Large intestine (tissue), 3 donors: ENCODE results near the gene ECM2. TPM values are rescaled to one million over a fixed set of nuclear protein-coding genes. Genes with fewer than 3 reads are reported as not detected.

Experiments used
- DNase-seq, 2 donors: peaks; one replicate each; pipeline versions ENCODE4 v3.0.0 to v3.0.0-alpha.2; 2013
- H3K27ac ChIP-seq: one replicate; pipeline ENCODE4 v1.5.1; 2013; ENCODE audit warnings: low read length
- H3K27me3 ChIP-seq: 2 replicates; pipeline ENCODE4 v1.6.1; 2013; ENCODE audit warnings: low read length; ENCODE audit not compliant: control insufficient read depth, insufficient read depth
- H3K36me3 ChIP-seq: 2 replicates; pipeline ENCODE4 v1.6.1; 2013; ENCODE audit warnings: low read length; ENCODE audit not compliant: control insufficient read depth, insufficient read depth
- H3K4me1 ChIP-seq: one replicate; pipeline ENCODE4 v1.6.1; 2013; ENCODE audit warnings: low read length; ENCODE audit not compliant: control insufficient read depth, insufficient read depth
- H3K4me3 ChIP-seq: one replicate; pipeline ENCODE4 v1.5.1; 2013; ENCODE audit warnings: low read length
- H3K9me3 ChIP-seq: one replicate; pipeline ENCODE4 v1.6.1; 2013; ENCODE audit warnings: mild to moderate bottlenecking, low read depth, low read length, moderate library complexity; ENCODE audit not compliant: control insufficient read depth
- WGBS: methylation state at CpG from one replicate; pipeline ENCODE4 v1.1.5; 2013; ENCODE audit warnings: low lambda C conversion rate; ENCODE audit not compliant: insufficient coverage; 5-methylcytosine and 5-hydroxymethylcytosine counted together
- polyA plus RNA-seq: library from polyadenylated mRNA; unstranded; fragments of 120-200 nt; gene quantifications from one replicate; pipeline ENCODE4 v1.2.1, GENCODE V29; 2013

Gene ECM2
- polyA plus RNA-seq, 1 donor, result 9.8 TPM

GRCh38 chr9:92558612-92559374, 23.0 kb upstream of the ECM2 start:
- WGBS, result no CpG with 5 or more reads among the region's 16 CpGs
- no peaks in the 10 kb centered on the region for H3K9me3 ChIP-seq
- H3K4me3 ChIP-seq, result no peak overlapping the region
- no peaks in the 10 kb centered on the region for H3K27me3 ChIP-seq
- no peaks in the 10 kb centered on the region for H3K36me3 ChIP-seq
- no peaks in the 10 kb centered on the region for H3K4me1 ChIP-seq
- no peak for DNase-seq
- no peak overlapping the region for H3K27ac ChIP-seq

- no peak for DNase-seq
These were observed 15.0 kb upstream of the ECM2 start for GRCh38 chr9:92550765-92551164.

GRCh38 chr9:92547356-92547755, 11.6 kb upstream of the ECM2 start:
- H3K4me3 ChIP-seq, result no peak overlapping the region
- no peak for DNase-seq
- H3K36me3 ChIP-seq, result no peaks in the 10 kb centered on the region
- 100% methylated on average over 3 of the region's 3 CpGs for WGBS
- no peak overlapping the region for H3K27ac ChIP-seq
- H3K4me1 ChIP-seq, result no peaks in the 10 kb centered on the region
- H3K27me3 ChIP-seq, result no peaks in the 10 kb centered on the region
- H3K9me3 ChIP-seq, result peaks cover 14% of the 10 kb centered on the region

More at GRCh38 chr9:92550765-92551164, 15.0 kb upstream of the ECM2 start:
- H3K27ac ChIP-seq, result no peak overlapping the region
- WGBS, result no CpG with 5 or more reads among the region's 2 CpGs
- H3K4me1 ChIP-seq, result no peaks in the 10 kb centered on the region
- no peaks in the 10 kb centered on the region for H3K27me3 ChIP-seq
- no peaks in the 10 kb centered on the region for H3K36me3 ChIP-seq
- no peak overlapping the region for H3K4me3 ChIP-seq
- no peaks in the 10 kb centered on the region for H3K9me3 ChIP-seq

- no peaks in the 10 kb centered on the region for H3K4me1 ChIP-seq
- H3K4me3 ChIP-seq, result no peak overlapping the region
- H3K27ac ChIP-seq, result no peak overlapping the region
- DNase-seq, result no peak
- H3K27me3 ChIP-seq, result no peaks in the 10 kb centered on the region
- H3K9me3 ChIP-seq, result peaks cover 14% of the 10 kb centered on the region
- no peaks in the 10 kb centered on the region for H3K36me3 ChIP-seq
- WGBS, result no CpG with 5 or more reads among the region's 33 CpGs
These were observed 9.3 kb upstream of the ECM2 start for GRCh38 chr9:92545002-92545510.

GRCh38 chr9:92543972-92544371, 8.2 kb upstream of the ECM2 start:
- Histone ChIP-seq H3K9me3 (peaks cover 14% of the 10 kb centered on the region), H3K27ac (no peak overlapping the region), H3K4me1 (no peaks in the 10 kb centered on the region), H3K36me3 (no peaks in the 10 kb centered on the region), H3K27me3 (no peaks in the 10 kb centered on the region), H3K4me3 (no peak overlapping the region)
- no CpG with 5 or more reads among the region's 7 CpGs for WGBS
- DNase-seq, result no peak

GRCh38 chr9:92538541-92538940, 2.8 kb upstream of the ECM2 start:
- DNase-seq, result no peak
- 80% methylated on average over 1 of the region's 2 CpGs for WGBS
- H3K9me3 ChIP-seq, result peaks cover 5% of the 10 kb centered on the region

GRCh38 chr9:92534674-92535073, 1.1 kb downstream of the ECM2 start:
- no CpG with 5 or more reads among the region's 1 CpG for WGBS
- DNase-seq, result peak in 1 of 2 donors; percentile 59
- H3K27ac ChIP-seq, result peak overlapping the region; percentile 64
- H3K4me1 ChIP-seq, result peaks cover 10% of the 10 kb centered on the region
- no peaks in the 10 kb centered on the region for H3K27me3 ChIP-seq
- peaks cover 6% of the 10 kb centered on the region for H3K9me3 ChIP-seq
- H3K4me3 ChIP-seq, result no peak overlapping the region
- H3K36me3 ChIP-seq, result no peaks in the 10 kb centered on the region

More at GRCh38 chr9:92538541-92538940, 2.8 kb upstream of the ECM2 start:
- no peak overlapping the region for H3K4me3 ChIP-seq
- H3K36me3 ChIP-seq, result no peaks in the 10 kb centered on the region
- no peak overlapping the region for H3K27ac ChIP-seq
- H3K27me3 ChIP-seq, result no peaks in the 10 kb centered on the region
- H3K4me1 ChIP-seq, result peaks cover 10% of the 10 kb centered on the region

- peak overlapping the region; percentile 64 for H3K27ac ChIP-seq
These were observed 1.6 kb downstream of the ECM2 start for GRCh38 chr9:92534204-92534603.

GRCh38 chr9:92530893-92531292, 4.9 kb downstream of the ECM2 start:
- DNase-seq, result no peak
- Histone ChIP-seq H3K27ac (no peak overlapping the region), H3K9me3 (peaks cover 6% of the 10 kb centered on the region), H3K27me3 (no peaks in the 10 kb centered on the region), H3K36me3 (no peaks in the 10 kb centered on the region), H3K4me1 (peaks cover 5% of the 10 kb centered on the region), H3K4me3 (no peak overlapping the region)

More at GRCh38 chr9:92534204-92534603, 1.6 kb downstream of the ECM2 start:
- no CpG with 5 or more reads among the region's 3 CpGs for WGBS
- peak; percentile 24 to 63 for DNase-seq
- Histone ChIP-seq H3K4me1 (peaks cover 10% of the 10 kb centered on the region), H3K9me3 (peaks cover 6% of the 10 kb centered on the region), H3K27me3 (no peaks in the 10 kb centered on the region), H3K36me3 (no peaks in the 10 kb centered on the region), H3K4me3 (no peak overlapping the region)

GRCh38 chr9:92529124-92529523, 6.7 kb downstream of the ECM2 start:
- Histone ChIP-seq H3K36me3 (no peaks in the 10 kb centered on the region), H3K4me1 (peaks cover 4% of the 10 kb centered on the region), H3K27ac (no peak overlapping the region), H3K4me3 (no peak overlapping the region), H3K27me3 (no peaks in the 10 kb centered on the region), H3K9me3 (peaks cover 6% of the 10 kb centered on the region)
- no CpG with 5 or more reads among the region's 3 CpGs for WGBS
- no peak for DNase-seq

- WGBS, result no CpG with 5 or more reads among the region's 1 CpG
- Histone ChIP-seq H3K27me3 (no peaks in the 10 kb centered on the region), H3K36me3 (no peaks in the 10 kb centered on the region), H3K4me3 (no peak overlapping the region), H3K9me3 (peaks cover 6% of the 10 kb centered on the region), H3K27ac (no peak overlapping the region), H3K4me1 (peaks cover 1% of the 10 kb centered on the region)
- no peak for DNase-seq
These were observed 7.3 kb downstream of the ECM2 start for GRCh38 chr9:92528522-92528849.
